Measurements from ENCODE around the gene ZNF555.
"Not testable (repeated sequence)": the region's sequence is repeated elsewhere in the genome, so short reads cannot be mapped to it uniquely, and the experiment has no call there.

The ZNF555 gene

GRCh38 chr19:2815923-2816322 lies 25.4 kb upstream of the ZNF555 start:
- Histone ChIP-seq H3K36me3 (ENCODE audit: control insufficient read depth, insufficient read depth, low read length) (peaks cover 45% of the 10 kb centered on the region), H3K9ac (ENCODE audit: low read length) (no peak overlapping the region), H3K9me3 (ENCODE audit: control insufficient read depth, insufficient read depth, low read depth, low read length) (no peaks in the 10 kb centered on the region), H3K4me3 (ENCODE audit: low read depth, low read length) (no peak overlapping the region), H3K27ac (ENCODE audit: low read depth, low read length) (no peak overlapping the region), H3K4me1 (ENCODE audit: control insufficient read depth, insufficient read depth, low read length) (no peaks in the 10 kb centered on the region), H3K27me3 (ENCODE audit: control insufficient read depth, insufficient read depth, low read length) (no peaks in the 10 kb centered on the region)

DNA sequence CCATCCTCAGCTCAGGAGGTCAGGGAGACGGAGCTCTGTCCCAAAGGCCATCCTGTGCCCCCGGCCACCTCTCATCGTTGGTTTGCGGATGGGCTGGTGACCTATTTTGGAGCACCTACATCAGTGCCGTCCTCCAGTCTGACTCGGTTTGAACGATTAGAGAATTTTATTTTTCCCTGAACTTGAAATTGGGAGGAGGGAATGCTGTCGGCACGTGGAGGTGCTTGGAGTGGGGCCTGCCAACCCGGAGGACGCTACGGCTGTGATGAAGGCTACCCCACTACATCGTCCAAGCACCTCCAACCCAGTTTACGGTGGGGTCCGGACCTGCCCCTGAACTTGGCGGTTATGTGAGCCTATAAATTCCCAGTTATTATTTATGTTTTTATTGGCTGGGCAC lies 24.6 kb upstream of the ZNF555 start:
- Histone ChIP-seq H3K36me3 (ENCODE audit: control insufficient read depth, insufficient read depth, low read length) (peaks cover 38% of the 10 kb centered on the region), H3K4me3 (ENCODE audit: low read depth, low read length) (no peak overlapping the region), H3K27ac (ENCODE audit: low read depth, low read length) (no peak overlapping the region), H3K9me3 (ENCODE audit: control insufficient read depth, insufficient read depth, low read depth, low read length) (no peaks in the 10 kb centered on the region), H3K27me3 (ENCODE audit: control insufficient read depth, insufficient read depth, low read length) (no peaks in the 10 kb centered on the region), H3K4me1 (ENCODE audit: control insufficient read depth, insufficient read depth, low read length) (no peaks in the 10 kb centered on the region), H3K9ac (ENCODE audit: low read length) (no peak overlapping the region)

GRCh38 chr19:2817237-2817829 lies 23.9 kb upstream of the ZNF555 start:
- not testable (repeated sequence) for H3K4me1 ChIP-seq (ENCODE audit: control insufficient read depth, insufficient read depth, low read length); H3K9ac ChIP-seq (ENCODE audit: low read length); H3K27me3 ChIP-seq (ENCODE audit: control insufficient read depth, insufficient read depth, low read length); H3K27ac ChIP-seq (ENCODE audit: low read depth, low read length); H3K9me3 ChIP-seq (ENCODE audit: control insufficient read depth, insufficient read depth, low read depth, low read length); H3K4me3 ChIP-seq (ENCODE audit: low read depth, low read length)
- H3K36me3 ChIP-seq (ENCODE audit: control insufficient read depth, insufficient read depth, low read length): peaks cover 31% of the 10 kb centered on the region

DNA sequence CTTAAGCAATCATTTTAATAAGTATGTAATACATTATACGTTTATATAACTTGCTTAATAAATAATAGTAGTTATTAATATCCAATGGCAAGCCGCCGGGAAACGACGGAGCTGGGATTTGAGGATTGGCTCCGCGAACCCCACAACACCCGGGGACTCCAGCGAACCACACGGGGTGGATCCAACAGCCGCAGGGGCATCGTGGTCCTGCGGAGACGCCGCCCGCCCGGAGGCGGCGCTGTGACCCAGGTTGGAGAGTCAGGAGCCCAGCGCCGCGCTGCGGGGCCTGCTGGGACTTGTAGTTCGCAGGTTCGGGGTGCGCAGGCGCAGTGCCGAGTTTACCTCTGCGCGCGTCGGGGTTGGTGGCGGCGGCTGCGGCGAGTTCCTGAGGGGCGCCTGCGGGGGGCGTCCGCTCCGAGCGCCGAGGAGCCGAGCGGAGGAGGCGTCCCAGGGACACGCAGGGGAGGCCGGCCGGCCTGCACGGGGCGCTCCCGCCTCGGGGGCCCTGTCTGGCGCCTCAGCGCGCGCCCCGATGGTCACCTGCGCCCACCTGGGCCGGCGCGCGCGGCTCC lies 21.6 kb upstream of the ZNF555 start, which contains the start of gene ZNF554:
ZNF554 (plus strand) TSS at position 329 of the 572 bp plus-strand sequence; CDS start at position 533, 204 bp downstream.
- no peaks in the 10 kb centered on the region for H3K9me3 ChIP-seq (ENCODE audit: control insufficient read depth, insufficient read depth, low read depth, low read length)
- H3K4me3 ChIP-seq (ENCODE audit: low read depth, low read length): peak within 1 kb of the TSS; percentile 74
- H3K27me3 ChIP-seq (ENCODE audit: control insufficient read depth, insufficient read depth, low read length): no peaks in the 10 kb centered on the region
- peak within 1 kb of the TSS; percentile 49 for H3K9ac ChIP-seq (ENCODE audit: low read length)
- peaks cover 13% of the 10 kb centered on the region for H3K36me3 ChIP-seq (ENCODE audit: control insufficient read depth, insufficient read depth, low read length)
- no peaks in the 10 kb centered on the region for H3K4me1 ChIP-seq (ENCODE audit: control insufficient read depth, insufficient read depth, low read length)
- no peak within 1 kb of the TSS for H3K27ac ChIP-seq (ENCODE audit: low read depth, low read length)

DNA sequence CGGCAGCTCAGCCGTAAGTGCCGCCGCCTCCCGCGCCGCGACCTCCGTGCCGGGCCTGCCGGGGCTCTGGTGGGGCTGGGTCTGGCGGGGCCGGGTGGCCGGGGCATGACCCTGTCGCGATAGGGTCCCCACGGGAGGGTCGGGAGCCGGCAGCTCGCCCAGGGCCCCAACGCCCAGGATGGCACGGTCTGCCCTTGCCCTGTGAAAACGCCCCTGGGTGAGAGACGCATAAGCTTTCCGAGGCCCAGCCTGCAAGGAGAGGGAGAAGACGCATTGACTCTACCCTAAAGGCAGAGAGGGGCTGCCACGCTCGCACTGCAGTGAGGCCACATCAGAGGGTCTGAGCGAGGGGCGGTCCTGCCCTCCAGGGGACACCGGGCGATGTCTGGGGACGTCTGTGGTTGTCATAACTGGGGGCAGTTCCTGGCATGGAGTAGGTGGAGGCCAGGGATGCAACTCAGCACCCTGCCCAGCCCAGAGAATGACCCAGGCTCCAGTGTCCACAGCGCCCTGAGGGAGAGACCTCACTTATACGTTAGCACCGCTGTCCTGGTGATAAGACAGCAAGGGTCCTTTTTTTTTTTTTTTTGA lies 21.1 kb upstream of the ZNF555 start:
- Histone ChIP-seq H3K36me3 (ENCODE audit: control insufficient read depth, insufficient read depth, low read length) (peaks cover 7% of the 10 kb centered on the region; the same call in 1 of the 2 replicates), H3K27ac (ENCODE audit: low read depth, low read length) (no peak overlapping the region), H3K9ac (ENCODE audit: low read length) (peak overlapping the region; percentile 49), H3K4me1 (ENCODE audit: control insufficient read depth, insufficient read depth, low read length) (no peaks in the 10 kb centered on the region), H3K27me3 (ENCODE audit: control insufficient read depth, insufficient read depth, low read length) (no peaks in the 10 kb centered on the region), H3K4me3 (ENCODE audit: low read depth, low read length) (peak overlapping the region; percentile 74), H3K9me3 (ENCODE audit: control insufficient read depth, insufficient read depth, low read depth, low read length) (no peaks in the 10 kb centered on the region)

DNA sequence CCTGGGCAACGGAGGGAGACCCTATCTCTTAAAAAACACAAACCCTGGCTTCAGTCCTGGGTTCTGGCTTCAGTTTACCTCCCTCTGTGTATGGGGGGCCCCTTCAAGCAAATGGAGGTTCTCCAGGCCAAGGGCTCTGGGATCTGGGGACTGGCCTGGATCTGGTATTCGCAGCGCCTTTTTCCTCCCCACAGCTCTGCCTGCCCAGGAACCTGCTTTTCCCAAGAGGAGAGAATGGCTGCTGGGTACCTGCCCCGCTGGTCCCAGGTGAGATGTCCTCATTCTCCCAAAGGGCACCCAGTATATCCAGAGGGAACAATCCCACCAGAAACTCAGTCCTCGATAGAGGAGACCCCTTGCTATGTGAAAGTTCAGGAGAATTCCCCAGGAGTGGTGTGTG lies 18.4 kb upstream of the ZNF555 start:
- no peak overlapping the region for H3K4me3 ChIP-seq (ENCODE audit: low read depth, low read length)
- no peak overlapping the region for H3K27ac ChIP-seq (ENCODE audit: low read depth, low read length)
- peaks cover 15% of the 10 kb centered on the region for H3K9me3 ChIP-seq (ENCODE audit: control insufficient read depth, insufficient read depth, low read depth, low read length)

DNA sequence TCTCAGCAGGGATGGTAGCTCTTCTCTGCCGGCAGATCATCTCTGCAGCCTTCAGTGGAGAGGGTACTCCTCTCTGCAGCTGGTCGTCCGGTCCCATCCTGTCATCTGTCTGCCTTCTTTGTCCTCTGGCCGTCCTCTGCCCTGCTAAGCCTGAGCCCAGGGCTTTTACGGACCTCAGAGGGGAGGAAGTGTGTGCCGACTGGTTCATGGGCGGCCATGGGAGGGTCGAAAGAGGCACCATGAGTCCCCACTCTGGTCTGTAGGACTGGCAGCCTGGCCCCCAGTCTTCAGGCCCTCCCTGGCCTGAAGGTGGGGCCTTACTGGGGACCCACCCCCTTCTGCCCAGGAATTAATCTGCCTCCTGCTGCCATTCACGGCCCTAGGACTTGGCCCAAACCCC lies 17.6 kb upstream of the ZNF555 start:
- no peak overlapping the region for H3K4me3 ChIP-seq (ENCODE audit: low read depth, low read length)
- no peaks in the 10 kb centered on the region for H3K4me1 ChIP-seq (ENCODE audit: control insufficient read depth, insufficient read depth, low read length)
- no peaks in the 10 kb centered on the region for H3K27me3 ChIP-seq (ENCODE audit: control insufficient read depth, insufficient read depth, low read length)
- H3K9me3 ChIP-seq (ENCODE audit: control insufficient read depth, insufficient read depth, low read depth, low read length): peaks cover 23% of the 10 kb centered on the region
- no peak overlapping the region for H3K27ac ChIP-seq (ENCODE audit: low read depth, low read length)
- no peak overlapping the region for H3K9ac ChIP-seq (ENCODE audit: low read length)
- peaks cover 13% of the 10 kb centered on the region; the same call in 1 of the 2 replicates for H3K36me3 ChIP-seq (ENCODE audit: control insufficient read depth, insufficient read depth, low read length)

More for the DNA sequence above, 18.4 kb upstream of the ZNF555 start:
- Histone ChIP-seq H3K9ac (ENCODE audit: low read length) (no peak overlapping the region), H3K4me1 (ENCODE audit: control insufficient read depth, insufficient read depth, low read length) (no peaks in the 10 kb centered on the region), H3K36me3 (ENCODE audit: control insufficient read depth, insufficient read depth, low read length) (peaks cover 10% of the 10 kb centered on the region; the same call in 1 of the 2 replicates), H3K27me3 (ENCODE audit: control insufficient read depth, insufficient read depth, low read length) (no peaks in the 10 kb centered on the region)

GRCh38 chr19:2824129-2824528 lies 17.1 kb upstream of the ZNF555 start:
- H3K4me1 ChIP-seq (ENCODE audit: control insufficient read depth, insufficient read depth, low read length): no peaks in the 10 kb centered on the region
- H3K4me3 ChIP-seq (ENCODE audit: low read depth, low read length): no peak overlapping the region
- H3K27me3 ChIP-seq (ENCODE audit: control insufficient read depth, insufficient read depth, low read length): no peaks in the 10 kb centered on the region
- H3K27ac ChIP-seq (ENCODE audit: low read depth, low read length): no peak overlapping the region
- H3K9me3 ChIP-seq (ENCODE audit: control insufficient read depth, insufficient read depth, low read depth, low read length): peaks cover 27% of the 10 kb centered on the region
- no peak overlapping the region for H3K9ac ChIP-seq (ENCODE audit: low read length)
- peaks cover 13% of the 10 kb centered on the region; the same call in 1 of the 2 replicates for H3K36me3 ChIP-seq (ENCODE audit: control insufficient read depth, insufficient read depth, low read length)

- H3K9me3 ChIP-seq (ENCODE audit: control insufficient read depth, insufficient read depth, low read depth, low read length): peaks cover 43% of the 10 kb centered on the region
- no peak overlapping the region for H3K4me3 ChIP-seq (ENCODE audit: low read depth, low read length)
- H3K4me1 ChIP-seq (ENCODE audit: control insufficient read depth, insufficient read depth, low read length): no peaks in the 10 kb centered on the region
Observed at GRCh38 chr19:2827022-2827421, 14.3 kb upstream of the ZNF555 start.

DNA sequence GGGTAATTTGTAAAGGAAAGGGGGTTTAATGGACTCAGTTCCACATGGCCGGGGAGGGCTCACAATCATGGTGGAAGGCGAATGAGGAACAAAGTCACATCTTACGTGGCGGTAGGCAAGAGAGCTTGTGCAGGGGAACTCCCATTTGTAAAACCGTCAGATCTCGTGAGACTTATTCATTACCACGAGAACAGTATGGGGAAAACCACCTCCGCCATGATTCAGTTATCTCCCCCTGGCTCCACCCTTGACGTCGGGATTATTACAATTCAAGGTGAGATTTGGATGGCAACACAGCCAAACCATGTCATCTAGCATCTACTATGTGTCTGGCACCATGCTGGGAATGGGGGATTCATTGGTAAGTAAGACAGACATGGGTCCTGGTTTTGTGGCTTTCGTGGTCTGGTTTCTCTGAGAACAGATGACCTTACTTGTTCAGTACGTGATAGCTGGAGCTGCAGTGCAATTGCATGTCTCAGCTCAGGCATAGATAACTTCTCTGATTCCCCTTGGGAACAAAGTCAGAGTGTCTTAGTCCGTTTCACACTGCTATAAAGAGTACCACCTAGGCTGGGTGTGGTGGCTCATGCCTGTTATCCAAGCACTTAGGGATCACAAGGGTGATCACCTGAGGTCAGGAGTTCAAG lies 13.3 kb upstream of the ZNF555 start:
- Histone ChIP-seq H3K27ac (ENCODE audit: low read depth, low read length) (no peak overlapping the region), H3K27me3 (ENCODE audit: control insufficient read depth, insufficient read depth, low read length) (no peaks in the 10 kb centered on the region), H3K4me3 (ENCODE audit: low read depth, low read length) (no peak overlapping the region), H3K4me1 (ENCODE audit: control insufficient read depth, insufficient read depth, low read length) (no peaks in the 10 kb centered on the region), H3K36me3 (ENCODE audit: control insufficient read depth, insufficient read depth, low read length) (peaks cover 23% of the 10 kb centered on the region), H3K9ac (ENCODE audit: low read length) (no peak overlapping the region), H3K9me3 (ENCODE audit: control insufficient read depth, insufficient read depth, low read depth, low read length) (peaks cover 52% of the 10 kb centered on the region)

More at GRCh38 chr19:2827022-2827421, 14.3 kb upstream of the ZNF555 start:
- Histone ChIP-seq H3K27me3 (ENCODE audit: control insufficient read depth, insufficient read depth, low read length) (no peaks in the 10 kb centered on the region), H3K36me3 (ENCODE audit: control insufficient read depth, insufficient read depth, low read length) (peaks cover 16% of the 10 kb centered on the region; the same call in 1 of the 2 replicates), H3K9ac (ENCODE audit: low read length) (no peak overlapping the region), H3K27ac (ENCODE audit: low read depth, low read length) (no peak overlapping the region)

Measured in HUES6 (cell line).